Stimulated activated CD4-positive, alpha-beta T cell treated with anti-CD3 and anti-CD28 coated beads, Interleukin-1b, Interleukin-23, amount 100 ng/mL, for 4 hours (primary cell): ENCODE data around the gene RAB3B.

Experiments
- DNase-seq, 2 donors: peaks; one replicate each; pipeline ENCODE4 v3.0.0-alpha.2; 2020; ENCODE audit warnings: low read depth in 2 of 2

RAB3B gene

GRCh38 chr1:51956528-51957509 lies 33.7 kb downstream of the RAB3B start:
- DNase-seq = no peak

- no peak for DNase-seq
Measured at GRCh38 chr1:51955797-51956527, 34.5 kb downstream of the RAB3B start.

- DNase-seq = no peak
Measured at GRCh38 chr1:51954783-51955182, 35.7 kb downstream of the RAB3B start.

- no peak for DNase-seq
Measured at GRCh38 chr1:51953079-51953478, 37.4 kb downstream of the RAB3B start.

GRCh38 chr1:51952638-51953037 lies 37.9 kb downstream of the RAB3B start:
- no peak for DNase-seq

GRCh38 chr1:51950701-51951100 lies 39.8 kb downstream of the RAB3B start:
- DNase-seq = no peak

GRCh38 chr1:51949014-51949702 lies 41.3 kb downstream of the RAB3B start:
- no peak for DNase-seq

- no peak for DNase-seq
Measured at GRCh38 chr1:51948491-51948915, 42.0 kb downstream of the RAB3B start.

- DNase-seq = no peak
Measured at GRCh38 chr1:51946300-51946699, 44.2 kb downstream of the RAB3B start.

GRCh38 chr1:51945591-51945990 lies 44.9 kb downstream of the RAB3B start:
- DNase-seq = no peak

GRCh38 chr1:51942281-51942680 lies 48.2 kb downstream of the RAB3B start:
- DNase-seq = no peak

- DNase-seq = no peak
Measured at GRCh38 chr1:51941528-51941927, 49.0 kb downstream of the RAB3B start.

GRCh38 chr1:51937112-51937511 lies 53.4 kb downstream of the RAB3B start:
- no peak for DNase-seq

- DNase-seq = no peak
Measured at GRCh38 chr1:51936531-51936930, 54.0 kb downstream of the RAB3B start.

GRCh38 chr1:51933344-51933743 lies 57.2 kb downstream of the RAB3B start:
- no peak for DNase-seq

- no peak for DNase-seq
Measured at GRCh38 chr1:51930329-51930728, 60.2 kb downstream of the RAB3B start.

- DNase-seq = no peak
Measured at GRCh38 chr1:51928896-51929295, 61.6 kb downstream of the RAB3B start.

- no peak for DNase-seq
Measured at GRCh38 chr1:51927029-51927428, 63.5 kb downstream of the RAB3B start.

- no peak for DNase-seq
Measured at GRCh38 chr1:51926171-51926812, 64.2 kb downstream of the RAB3B start.

- DNase-seq = no peak
Measured at GRCh38 chr1:51924455-51924854, 66.0 kb downstream of the RAB3B start.

- DNase-seq = no peak
Measured at GRCh38 chr1:51922040-51922439, 68.5 kb downstream of the RAB3B start.

GRCh38 chr1:51920130-51920529 lies 70.4 kb downstream of the RAB3B start:
- no peak for DNase-seq
